ENCODE measurements around the gene MYO1B. TPM values are rescaled to one million over a fixed set of nuclear protein-coding genes. Genes with fewer than 3 reads are reported as not detected.

The MYO1B gene
- polyA plus RNA-seq, 1 experiment = 87.2 TPM

GRCh38 chr2:191228861-191229260 lies 16.3 kb upstream of the MYO1B start:
- POLR2A ChIA-PET = no interaction called here
- CTCF ChIA-PET = interaction anchor here (1.4 to 6.2 kb wide), 3 partner anchors 10 to 273 kb away, joined by 4 to 49 read pairs (median 13); no protein-coding TSS in a partner anchor
- H3K36me3 ChIP-seq (ENCODE audit: control insufficient read depth, insufficient read depth, low read length) = no peaks in the 10 kb centered on the region
- no peak overlapping the region for H3K4me3 ChIP-seq (ENCODE audit: low read depth, low read length)
- H3K27me3 ChIP-seq (ENCODE audit: control insufficient read depth, insufficient read depth, low read length) = no peaks in the 10 kb centered on the region
- no peak for DNase-seq (ENCODE audit: low read depth)
- TF ChIP-seq, protein P1, sequence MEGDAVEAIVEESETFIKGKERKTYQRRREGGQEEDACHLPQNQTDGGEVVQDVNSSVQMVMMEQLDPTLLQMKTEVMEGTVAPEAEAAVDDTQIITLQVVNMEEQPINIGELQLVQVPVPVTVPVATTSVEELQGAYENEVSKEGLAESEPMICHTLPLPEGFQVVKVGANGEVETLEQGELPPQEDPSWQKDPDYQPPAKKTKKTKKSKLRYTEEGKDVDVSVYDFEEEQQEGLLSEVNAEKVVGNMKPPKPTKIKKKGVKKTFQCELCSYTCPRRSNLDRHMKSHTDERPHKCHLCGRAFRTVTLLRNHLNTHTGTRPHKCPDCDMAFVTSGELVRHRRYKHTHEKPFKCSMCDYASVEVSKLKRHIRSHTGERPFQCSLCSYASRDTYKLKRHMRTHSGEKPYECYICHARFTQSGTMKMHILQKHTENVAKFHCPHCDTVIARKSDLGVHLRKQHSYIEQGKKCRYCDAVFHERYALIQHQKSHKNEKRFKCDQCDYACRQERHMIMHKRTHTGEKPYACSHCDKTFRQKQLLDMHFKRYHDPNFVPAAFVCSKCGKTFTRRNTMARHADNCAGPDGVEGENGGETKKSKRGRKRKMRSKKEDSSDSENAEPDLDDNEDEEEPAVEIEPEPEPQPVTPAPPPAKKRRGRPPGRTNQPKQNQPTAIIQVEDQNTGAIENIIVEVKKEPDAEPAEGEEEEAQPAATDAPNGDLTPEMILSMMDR (IDR thresholded peaks at IDR 0.05; ENCODE audit: insufficient read depth, low read depth, low read length) = no peak

DNA sequence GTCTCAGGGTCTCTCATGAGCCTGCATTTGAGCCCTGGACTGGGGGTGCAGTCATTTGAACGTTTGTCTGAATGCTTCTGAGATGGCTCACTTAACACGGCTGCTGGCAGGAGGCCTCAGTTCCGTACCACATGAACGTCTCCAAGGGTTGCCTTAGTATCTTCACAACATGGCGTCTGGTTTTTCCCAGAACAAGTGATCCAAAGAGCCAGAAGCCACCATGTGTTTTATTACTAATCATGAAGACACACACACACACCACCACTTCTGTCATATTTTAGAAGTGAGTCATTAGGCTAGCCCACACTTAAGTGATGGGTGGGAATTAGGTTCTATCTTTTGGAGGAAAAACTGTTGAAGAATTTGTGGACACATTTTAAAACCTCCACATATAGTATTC lies 15.0 kb upstream of the MYO1B start:
- TF ChIP-seq, protein P1 (IDR thresholded peaks at IDR 0.05; ENCODE audit: insufficient read depth, low read depth, low read length) = no peak
- H3K27me3 ChIP-seq (ENCODE audit: control insufficient read depth, insufficient read depth, low read length) = no peaks in the 10 kb centered on the region
- H3K36me3 ChIP-seq (ENCODE audit: control insufficient read depth, insufficient read depth, low read length) = no peaks in the 10 kb centered on the region
- ChIA-PET CTCF (interaction anchor here (0.7 to 6.2 kb wide), 11 partner anchors 9 to 289 kb away, joined by 3 to 49 read pairs (median 5); no protein-coding TSS in a partner anchor), POLR2A (no interaction called here)
- no peak overlapping the region for H3K4me3 ChIP-seq (ENCODE audit: low read depth, low read length)
- DNase-seq (ENCODE audit: low read depth) = peak; percentile 89

- H3K4me3 ChIP-seq (ENCODE audit: low read depth, low read length) = no peak overlapping the region
- no peaks in the 10 kb centered on the region for H3K36me3 ChIP-seq (ENCODE audit: control insufficient read depth, insufficient read depth, low read length)
- no peak for DNase-seq (ENCODE audit: low read depth)
- TF ChIP-seq, protein P1 (IDR thresholded peaks at IDR 0.05; ENCODE audit: insufficient read depth, low read depth, low read length) = peak; percentile 69
- CTCF ChIA-PET = interaction anchor here (0.8 to 6.2 kb wide), 10 partner anchors 14 to 277 kb away, joined by 3 to 49 read pairs (median 5); partner anchors contain the start of gene MYO1B
- no peaks in the 10 kb centered on the region for H3K27me3 ChIP-seq (ENCODE audit: control insufficient read depth, insufficient read depth, low read length)
- POLR2A ChIA-PET = no interaction called here
Measured at GRCh38 chr2:191231995-191232394, 13.2 kb upstream of the MYO1B start.

DNA sequence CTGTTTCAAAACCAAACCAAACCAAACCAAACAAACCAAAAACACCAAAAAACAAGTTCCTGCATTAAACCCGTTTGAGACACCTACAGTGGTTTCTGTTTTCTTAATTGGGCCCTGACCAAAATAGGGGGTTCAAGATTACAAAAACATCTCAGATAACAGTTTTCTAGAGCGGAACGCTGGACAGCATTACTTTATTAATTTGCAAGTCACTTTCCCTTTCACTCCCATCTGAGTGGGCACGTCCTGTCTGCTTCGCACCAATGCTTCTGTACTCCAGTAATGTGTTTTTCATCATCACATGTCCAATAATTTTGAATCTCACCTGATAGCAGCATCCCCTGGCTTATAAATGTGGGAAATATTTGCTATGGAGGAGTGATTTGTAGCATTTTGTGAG lies 11.7 kb upstream of the MYO1B start:
- ChIA-PET CTCF (interaction anchor here (1.3 to 1.6 kb wide), 2 partner anchors 254 to 276 kb away, joined by 3 read pairs; no protein-coding TSS in a partner anchor), POLR2A (no interaction called here)
- no peaks in the 10 kb centered on the region for H3K27me3 ChIP-seq (ENCODE audit: control insufficient read depth, insufficient read depth, low read length)
- H3K36me3 ChIP-seq (ENCODE audit: control insufficient read depth, insufficient read depth, low read length) = no peaks in the 10 kb centered on the region
- DNase-seq (ENCODE audit: low read depth) = no peak
- no peak overlapping the region for H3K4me3 ChIP-seq (ENCODE audit: low read depth, low read length)
- TF ChIP-seq, protein P1 (IDR thresholded peaks at IDR 0.05; ENCODE audit: insufficient read depth, low read depth, low read length) = no peak

DNA sequence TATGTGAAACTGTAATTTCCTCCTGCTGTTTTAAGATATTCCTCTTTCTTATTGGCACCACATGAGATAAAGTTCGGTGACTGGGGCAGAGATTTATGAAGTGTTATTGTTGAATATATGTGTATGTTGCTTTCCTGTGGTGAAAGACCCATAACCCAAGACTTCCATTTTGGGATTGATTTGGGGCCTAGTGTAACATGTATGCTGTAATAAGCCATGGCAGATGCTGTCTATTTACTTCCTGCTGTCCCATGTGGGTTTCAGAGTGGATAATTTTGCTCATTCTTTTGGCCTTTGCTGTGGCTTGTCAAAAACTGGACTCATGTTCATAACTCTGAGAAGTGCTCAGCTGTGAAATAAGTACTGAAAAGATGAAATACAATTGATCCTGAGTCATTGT lies 10.8 kb upstream of the MYO1B start:
- Histone ChIP-seq H3K36me3 (ENCODE audit: control insufficient read depth, insufficient read depth, low read length) (no peaks in the 10 kb centered on the region), H3K4me3 (ENCODE audit: low read depth, low read length) (no peak overlapping the region), H3K27me3 (ENCODE audit: control insufficient read depth, insufficient read depth, low read length) (no peaks in the 10 kb centered on the region)
- ChIA-PET CTCF (interaction anchor here (1.3 to 1.9 kb wide), 3 partner anchors 69 to 287 kb away, joined by 3 to 6 read pairs (median 3); no protein-coding TSS in a partner anchor), POLR2A (no interaction called here)
- no peak for DNase-seq (ENCODE audit: low read depth)
- TF ChIP-seq, protein P1 (IDR thresholded peaks at IDR 0.05; ENCODE audit: insufficient read depth, low read depth, low read length) = no peak

All from BJ (cell line).